GM23338 (cell line): ENCODE measurements around the gene ILF2. TPM values are rescaled to one million over a fixed set of nuclear protein-coding genes. Genes with fewer than 3 reads are reported as not detected.

Experiments
- ATAC-seq: fragments of 200-7000 bp; cut with Tn5 transposase; 3 replicates; pipeline ENCODE4 v1.9.1; 2020
- DNase-seq: peaks from one replicate; pipeline ENCODE4 v3.0.0-alpha.2; 2015; ENCODE audit warnings: low spot score
- H2AFZ ChIP-seq: fragments of 200-600 bp; sonication (generic); 2 replicates; pipeline ENCODE4 v1.8.0; 2016; ENCODE audit warnings: antibody characterized with exemption, mild to moderate bottlenecking, moderate library complexity
- H3F3A ChIP-seq: fragments of 200-600 bp; sonication (generic); replicated peaks from 2 replicates; pipeline ENCODE4 v1.8.0; 2017; ENCODE audit warnings: antibody characterized with exemption, mixed run types, low read depth
- H3K27ac ChIP-seq: fragments of 200-600 bp; sonication (generic); 2 replicates; pipeline ENCODE4 v1.6.1; 2016; ENCODE audit warnings: low read depth
- H3K27me3 ChIP-seq: fragments of 200-600 bp; sonication (generic); 2 replicates; pipeline ENCODE4 v1.8.0; 2016; ENCODE audit warnings: mild to moderate bottlenecking, mixed run types, moderate library complexity; ENCODE audit not compliant: insufficient read depth
- H3K36me3 ChIP-seq: fragments of 200-600 bp; sonication (generic); 2 replicates; pipeline ENCODE4 v1.8.0; 2016; ENCODE audit warnings: mild to moderate bottlenecking; ENCODE audit not compliant: insufficient read depth
- H3K4me1 ChIP-seq: fragments of 200-600 bp; sonication (generic); 2 replicates; pipeline ENCODE4 v1.8.0; 2016; ENCODE audit warnings: mild to moderate bottlenecking, moderate library complexity; ENCODE audit not compliant: insufficient read depth
- H3K4me2 ChIP-seq: fragments of 200-600 bp; sonication (generic); 2 replicates; pipeline ENCODE4 v1.7.1; 2017; ENCODE audit warnings: mixed run types
- H3K4me3 ChIP-seq: fragments of 200-600 bp; sonication (generic); 2 replicates; pipeline ENCODE4 v1.6.1; 2016; ENCODE audit warnings: mixed run types
- H3K79me2 ChIP-seq: fragments of 200-600 bp; sonication (generic); replicated peaks from 2 replicates; pipeline ENCODE4 v1.8.0; 2017; ENCODE audit warnings: mild to moderate bottlenecking; ENCODE audit not compliant: insufficient read depth
- H3K9me2 ChIP-seq: fragments of 200-600 bp; sonication (generic); 2 replicates; pipeline ENCODE4 v1.8.0; 2017; ENCODE audit not compliant: insufficient read depth
- H4K20me1 ChIP-seq: fragments of 200-600 bp; sonication (generic); replicated peaks from 2 replicates; pipeline ENCODE4 v1.8.0; 2017; ENCODE audit warnings: mild to moderate bottlenecking; ENCODE audit not compliant: insufficient read depth
- H3K27ac Mint-ChIP-seq: 2 replicates; pipeline ENCODE4 v1.8.0; 2020; ENCODE audit warnings: inconsistent platforms, mild to moderate bottlenecking, moderate library complexity, mixed read lengths
- H3K27me3 Mint-ChIP-seq: 3 replicates; pipeline ENCODE4 v1.8.0; 2022; ENCODE audit warnings: low read depth, mild to moderate bottlenecking, moderate library complexity, mixed read lengths, inconsistent platforms; ENCODE audit not compliant: insufficient read depth, poor library complexity
- H3K36me3 Mint-ChIP-seq: 3 replicates; pipeline ENCODE4 v1.8.0; 2021; ENCODE audit warnings: low read depth, mild to moderate bottlenecking, inconsistent platforms, moderate library complexity, mixed read lengths
- H3K4me1 Mint-ChIP-seq: 3 replicates; pipeline ENCODE4 v1.8.0; 2020; ENCODE audit warnings: mild to moderate bottlenecking, inconsistent platforms, mixed read lengths
- H3K4me3 Mint-ChIP-seq: 3 replicates; pipeline ENCODE4 v1.8.0; 2021; ENCODE audit warnings: moderate library complexity, mild to moderate bottlenecking, inconsistent platforms, mixed read lengths
- H3K9me3 Mint-ChIP-seq: 3 replicates; pipeline ENCODE4 v1.8.0; 2020; ENCODE audit warnings: moderate library complexity, mild to moderate bottlenecking, inconsistent platforms, mixed read lengths
- CREB1 ChIP-seq: fragments of 250-450 bp; sonication (Bioruptor Pico); IDR thresholded peaks from 2 replicates; pipeline ENCODE4 v1.5.0; 2020; ENCODE audit warnings: low read depth, mild to moderate bottlenecking, moderate library complexity
- EZH2 ChIP-seq: fragments of 200-600 bp; sonication (generic); IDR thresholded peaks from one replicate; pipeline ENCODE4 v1.8.0; 2017; ENCODE audit warnings: antibody characterized with exemption, mild to moderate bottlenecking, low read depth; ENCODE audit not compliant: unreplicated experiment
- EZH2phosphoT487 ChIP-seq: fragments of 200-600 bp; sonication (generic); IDR thresholded peaks from one replicate; pipeline ENCODE4 v1.8.1; 2018; ENCODE audit warnings: antibody characterized with exemption; ENCODE audit not compliant: unreplicated experiment
- JUNB ChIP-seq: IDR thresholded peaks from one replicate; pipeline ENCODE4 v1.6.1; 2016; ENCODE audit warnings: antibody characterized with exemption; ENCODE audit not compliant: unreplicated experiment
- NANOG ChIP-seq: IDR thresholded peaks from 2 replicates; pipeline ENCODE4 v1.6.1; 2016; ENCODE audit warnings: antibody characterized with exemption, borderline replicate concordance
- POLR2AphosphoS5 ChIP-seq: IDR thresholded peaks from 2 replicates; pipeline ENCODE4 v1.6.1; 2016; ENCODE audit warnings: antibody characterized with exemption, low read depth
- STAT1 ChIP-seq: IDR thresholded peaks from one replicate; pipeline ENCODE4 v1.6.1; 2016; ENCODE audit warnings: antibody characterized with exemption; ENCODE audit not compliant: unreplicated experiment
- ZNF114 ChIP-seq: fragments of 250-450 bp; sonication (Bioruptor Pico); IDR thresholded peaks from 2 replicates; pipeline ENCODE4 v1.5.0; 2020; ENCODE audit warnings: mild to moderate bottlenecking, moderate library complexity
- ZNF331 ChIP-seq: fragments of 250-450 bp; sonication (Bioruptor Pico); IDR thresholded peaks from 2 replicates; pipeline ENCODE4 v1.5.0; 2020; ENCODE audit warnings: low read depth, mild to moderate bottlenecking, moderate library complexity
- polyA plus RNA-seq: library from polyadenylated mRNA; unstranded; fragments of >200 nt; fragmentation: Nextera tagmentation; extraction: Ambion mirVana; gene quantifications from 2 replicates; pipeline ENCODE4 v1.2.1, GENCODE V29; 2016
- total RNA-seq: library from RNA; depleted of rRNA; stranded (reverse); fragments of >200 nt; shearing (Covaris generic); gene quantifications from 2 replicates; pipeline ENCODE4 v1.2.3, GENCODE V29; 2014
- TF ChIP-seq, protein P1 (sequence below): IDR thresholded peaks from one replicate; pipeline ENCODE4 v1.6.1; 2018; ENCODE audit warnings: antibody characterized with exemption; ENCODE audit not compliant: unreplicated experiment
- TF ChIP-seq, protein P2 (sequence below), 2 experiments: fragments of 200-600 bp in 1 of 2; sonication (generic) in 1 of 2; conservative IDR thresholded peaks; 2 replicates each; pipeline versions ENCODE4 v1.5.1 to v1.6.1; 2016 to 2017; ENCODE audit warnings: antibody characterized with exemption in 2 of 2, low read depth in 2 of 2, mild to moderate bottlenecking in 2 of 2, moderate library complexity in 1 of 2
- TF ChIP-seq, protein P3 (sequence below): fragments of 250-450 bp; sonication (Bioruptor Pico); IDR thresholded peaks from 2 replicates; pipeline ENCODE4 v1.5.0; 2020; ENCODE audit warnings: mild to moderate bottlenecking, moderate library complexity
- TF ChIP-seq, protein P4 (sequence below): IDR thresholded peaks from 2 replicates; pipeline ENCODE4 v1.6.1; 2016; ENCODE audit warnings: antibody characterized with exemption

Gene ILF2
- total and polyA plus RNA-seq, 2 experiments from 2014 or later: 214 to 337 TPM

DNA sequence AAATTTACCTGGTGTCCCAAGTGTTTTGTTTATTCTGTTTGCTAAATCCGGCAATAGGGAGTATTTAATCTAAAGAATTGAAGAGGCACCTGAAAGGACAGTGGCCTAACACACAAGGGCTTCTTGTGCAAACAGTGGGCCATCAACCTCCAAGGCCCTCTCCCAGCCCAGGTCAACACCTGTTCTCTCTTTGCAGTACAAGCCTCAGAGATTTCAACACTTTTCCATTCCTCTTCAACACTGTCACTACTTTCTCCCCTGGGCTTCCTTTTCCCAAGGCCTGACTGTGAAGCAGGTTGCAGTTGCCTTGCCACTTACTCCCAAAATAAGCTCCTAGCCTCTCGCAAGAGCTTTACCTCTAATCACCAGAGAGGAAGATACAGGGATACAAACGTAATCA, 15.5 kb downstream of the ILF2 start:
- H3K27me3 ChIP-seq: no peaks in the 10 kb centered on the region
- no peak overlapping the region for H3K4me3 ChIP-seq
- no peak for ATAC-seq
- no peaks in the 10 kb centered on the region for H3K36me3 ChIP-seq
- H3K27ac ChIP-seq: peak overlapping the region; percentile 72; the same call in 1 of the 2 replicates
- Mint-ChIP-seq H3K9me3 (no peaks in the 10 kb centered on the region), H3K36me3 (peaks cover 4% of the 10 kb centered on the region; the same call in 2 of the 3 replicates), H3K4me3 (no peak overlapping the region), H3K4me1 (peaks cover 7% of the 10 kb centered on the region), H3K27ac (no peak overlapping the region), H3K27me3 (peaks cover 7% of the 10 kb centered on the region)
- peaks cover 5% of the 10 kb centered on the region; the same call in 1 of the 2 replicates for H4K20me1 ChIP-seq
- H3K9me2 ChIP-seq: no peaks in the 10 kb centered on the region
- H2AFZ ChIP-seq: no peak overlapping the region
- 0 out of 2 replicates have a peak, but pooled peaks cover 9% of the 10 kb centered on the region for H3F3A ChIP-seq
- no peak for DNase-seq
- H3K4me2 ChIP-seq: no peak overlapping the region
- H3K4me1 ChIP-seq: peaks cover 8% of the 10 kb centered on the region
- peaks cover 13% of the 10 kb centered on the region for H3K79me2 ChIP-seq
- TF ChIP-seq ZNF331 (CRISPR knock-in tag) (no peak), CREB1 (no peak), STAT1 (no peak), EZH2 (no peak), EZH2phosphoT487 (no peak), JUNB (no peak), POLR2AphosphoS5 (no peak), NANOG (no peak), ZNF114 (CRISPR knock-in tag) (no peak)
- TF ChIP-seq, protein P1, sequence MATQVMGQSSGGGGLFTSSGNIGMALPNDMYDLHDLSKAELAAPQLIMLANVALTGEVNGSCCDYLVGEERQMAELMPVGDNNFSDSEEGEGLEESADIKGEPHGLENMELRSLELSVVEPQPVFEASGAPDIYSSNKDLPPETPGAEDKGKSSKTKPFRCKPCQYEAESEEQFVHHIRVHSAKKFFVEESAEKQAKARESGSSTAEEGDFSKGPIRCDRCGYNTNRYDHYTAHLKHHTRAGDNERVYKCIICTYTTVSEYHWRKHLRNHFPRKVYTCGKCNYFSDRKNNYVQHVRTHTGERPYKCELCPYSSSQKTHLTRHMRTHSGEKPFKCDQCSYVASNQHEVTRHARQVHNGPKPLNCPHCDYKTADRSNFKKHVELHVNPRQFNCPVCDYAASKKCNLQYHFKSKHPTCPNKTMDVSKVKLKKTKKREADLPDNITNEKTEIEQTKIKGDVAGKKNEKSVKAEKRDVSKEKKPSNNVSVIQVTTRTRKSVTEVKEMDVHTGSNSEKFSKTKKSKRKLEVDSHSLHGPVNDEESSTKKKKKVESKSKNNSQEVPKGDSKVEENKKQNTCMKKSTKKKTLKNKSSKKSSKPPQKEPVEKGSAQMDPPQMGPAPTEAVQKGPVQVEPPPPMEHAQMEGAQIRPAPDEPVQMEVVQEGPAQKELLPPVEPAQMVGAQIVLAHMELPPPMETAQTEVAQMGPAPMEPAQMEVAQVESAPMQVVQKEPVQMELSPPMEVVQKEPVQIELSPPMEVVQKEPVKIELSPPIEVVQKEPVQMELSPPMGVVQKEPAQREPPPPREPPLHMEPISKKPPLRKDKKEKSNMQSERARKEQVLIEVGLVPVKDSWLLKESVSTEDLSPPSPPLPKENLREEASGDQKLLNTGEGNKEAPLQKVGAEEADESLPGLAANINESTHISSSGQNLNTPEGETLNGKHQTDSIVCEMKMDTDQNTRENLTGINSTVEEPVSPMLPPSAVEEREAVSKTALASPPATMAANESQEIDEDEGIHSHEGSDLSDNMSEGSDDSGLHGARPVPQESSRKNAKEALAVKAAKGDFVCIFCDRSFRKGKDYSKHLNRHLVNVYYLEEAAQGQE: no peak
- TF ChIP-seq, protein P2, sequence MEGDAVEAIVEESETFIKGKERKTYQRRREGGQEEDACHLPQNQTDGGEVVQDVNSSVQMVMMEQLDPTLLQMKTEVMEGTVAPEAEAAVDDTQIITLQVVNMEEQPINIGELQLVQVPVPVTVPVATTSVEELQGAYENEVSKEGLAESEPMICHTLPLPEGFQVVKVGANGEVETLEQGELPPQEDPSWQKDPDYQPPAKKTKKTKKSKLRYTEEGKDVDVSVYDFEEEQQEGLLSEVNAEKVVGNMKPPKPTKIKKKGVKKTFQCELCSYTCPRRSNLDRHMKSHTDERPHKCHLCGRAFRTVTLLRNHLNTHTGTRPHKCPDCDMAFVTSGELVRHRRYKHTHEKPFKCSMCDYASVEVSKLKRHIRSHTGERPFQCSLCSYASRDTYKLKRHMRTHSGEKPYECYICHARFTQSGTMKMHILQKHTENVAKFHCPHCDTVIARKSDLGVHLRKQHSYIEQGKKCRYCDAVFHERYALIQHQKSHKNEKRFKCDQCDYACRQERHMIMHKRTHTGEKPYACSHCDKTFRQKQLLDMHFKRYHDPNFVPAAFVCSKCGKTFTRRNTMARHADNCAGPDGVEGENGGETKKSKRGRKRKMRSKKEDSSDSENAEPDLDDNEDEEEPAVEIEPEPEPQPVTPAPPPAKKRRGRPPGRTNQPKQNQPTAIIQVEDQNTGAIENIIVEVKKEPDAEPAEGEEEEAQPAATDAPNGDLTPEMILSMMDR (conservative IDR thresholded peaks at IDR 0.05; ENCODE audit: low read depth in 2 of 2): no peak
- TF ChIP-seq, protein P3, sequence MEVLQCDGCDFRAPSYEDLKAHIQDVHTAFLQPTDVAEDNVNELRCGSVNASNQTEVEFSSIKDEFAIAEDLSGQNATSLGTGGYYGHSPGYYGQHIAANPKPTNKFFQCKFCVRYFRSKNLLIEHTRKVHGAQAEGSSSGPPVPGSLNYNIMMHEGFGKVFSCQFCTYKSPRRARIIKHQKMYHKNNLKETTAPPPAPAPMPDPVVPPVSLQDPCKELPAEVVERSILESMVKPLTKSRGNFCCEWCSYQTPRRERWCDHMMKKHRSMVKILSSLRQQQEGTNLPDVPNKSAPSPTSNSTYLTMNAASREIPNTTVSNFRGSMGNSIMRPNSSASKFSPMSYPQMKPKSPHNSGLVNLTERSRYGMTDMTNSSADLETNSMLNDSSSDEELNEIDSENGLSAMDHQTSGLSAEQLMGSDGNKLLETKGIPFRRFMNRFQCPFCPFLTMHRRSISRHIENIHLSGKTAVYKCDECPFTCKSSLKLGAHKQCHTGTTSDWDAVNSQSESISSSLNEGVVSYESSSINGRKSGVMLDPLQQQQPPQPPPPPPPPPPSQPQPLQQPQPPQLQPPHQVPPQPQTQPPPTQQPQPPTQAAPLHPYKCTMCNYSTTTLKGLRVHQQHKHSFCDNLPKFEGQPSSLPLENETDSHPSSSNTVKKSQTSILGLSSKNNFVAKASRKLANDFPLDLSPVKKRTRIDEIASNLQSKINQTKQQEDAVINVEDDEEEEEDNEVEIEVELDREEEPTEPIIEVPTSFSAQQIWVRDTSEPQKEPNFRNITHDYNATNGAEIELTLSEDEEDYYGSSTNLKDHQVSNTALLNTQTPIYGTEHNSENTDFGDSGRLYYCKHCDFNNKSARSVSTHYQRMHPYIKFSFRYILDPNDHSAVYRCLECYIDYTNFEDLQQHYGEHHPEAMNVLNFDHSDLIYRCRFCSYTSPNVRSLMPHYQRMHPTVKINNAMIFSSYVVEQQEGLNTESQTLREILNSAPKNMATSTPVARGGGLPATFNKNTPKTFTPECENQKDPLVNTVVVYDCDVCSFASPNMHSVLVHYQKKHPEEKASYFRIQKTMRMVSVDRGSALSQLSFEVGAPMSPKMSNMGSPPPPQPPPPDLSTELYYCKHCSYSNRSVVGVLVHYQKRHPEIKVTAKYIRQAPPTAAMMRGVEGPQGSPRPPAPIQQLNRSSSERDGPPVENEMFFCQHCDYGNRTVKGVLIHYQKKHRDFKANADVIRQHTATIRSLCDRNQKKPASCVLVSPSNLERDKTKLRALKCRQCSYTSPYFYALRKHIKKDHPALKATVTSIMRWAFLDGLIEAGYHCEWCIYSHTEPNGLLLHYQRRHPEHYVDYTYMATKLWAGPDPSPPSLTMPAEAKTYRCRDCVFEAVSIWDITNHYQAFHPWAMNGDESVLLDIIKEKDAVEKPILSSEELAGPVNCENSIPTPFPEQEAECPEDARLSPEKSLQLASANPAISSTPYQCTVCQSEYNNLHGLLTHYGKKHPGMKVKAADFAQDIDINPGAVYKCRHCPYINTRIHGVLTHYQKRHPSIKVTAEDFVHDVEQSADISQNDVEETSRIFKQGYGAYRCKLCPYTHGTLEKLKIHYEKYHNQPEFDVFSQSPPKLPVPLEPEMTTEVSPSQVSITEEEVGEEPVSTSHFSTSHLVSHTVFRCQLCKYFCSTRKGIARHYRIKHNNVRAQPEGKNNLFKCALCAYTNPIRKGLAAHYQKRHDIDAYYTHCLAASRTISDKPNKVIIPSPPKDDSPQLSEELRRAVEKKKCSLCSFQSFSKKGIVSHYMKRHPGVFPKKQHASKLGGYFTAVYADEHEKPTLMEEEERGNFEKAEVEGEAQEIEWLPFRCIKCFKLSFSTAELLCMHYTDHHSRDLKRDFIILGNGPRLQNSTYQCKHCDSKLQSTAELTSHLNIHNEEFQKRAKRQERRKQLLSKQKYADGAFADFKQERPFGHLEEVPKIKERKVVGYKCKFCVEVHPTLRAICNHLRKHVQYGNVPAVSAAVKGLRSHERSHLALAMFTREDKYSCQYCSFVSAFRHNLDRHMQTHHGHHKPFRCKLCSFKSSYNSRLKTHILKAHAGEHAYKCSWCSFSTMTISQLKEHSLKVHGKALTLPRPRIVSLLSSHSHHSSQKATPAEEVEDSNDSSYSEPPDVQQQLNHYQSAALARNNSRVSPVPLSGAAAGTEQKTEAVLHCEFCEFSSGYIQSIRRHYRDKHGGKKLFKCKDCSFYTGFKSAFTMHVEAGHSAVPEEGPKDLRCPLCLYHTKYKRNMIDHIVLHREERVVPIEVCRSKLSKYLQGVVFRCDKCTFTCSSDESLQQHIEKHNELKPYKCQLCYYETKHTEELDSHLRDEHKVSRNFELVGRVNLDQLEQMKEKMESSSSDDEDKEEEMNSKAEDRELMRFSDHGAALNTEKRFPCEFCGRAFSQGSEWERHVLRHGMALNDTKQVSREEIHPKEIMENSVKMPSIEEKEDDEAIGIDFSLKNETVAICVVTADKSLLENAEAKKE (CRISPR knock-in tag): no peak
- TF ChIP-seq, protein P4, sequence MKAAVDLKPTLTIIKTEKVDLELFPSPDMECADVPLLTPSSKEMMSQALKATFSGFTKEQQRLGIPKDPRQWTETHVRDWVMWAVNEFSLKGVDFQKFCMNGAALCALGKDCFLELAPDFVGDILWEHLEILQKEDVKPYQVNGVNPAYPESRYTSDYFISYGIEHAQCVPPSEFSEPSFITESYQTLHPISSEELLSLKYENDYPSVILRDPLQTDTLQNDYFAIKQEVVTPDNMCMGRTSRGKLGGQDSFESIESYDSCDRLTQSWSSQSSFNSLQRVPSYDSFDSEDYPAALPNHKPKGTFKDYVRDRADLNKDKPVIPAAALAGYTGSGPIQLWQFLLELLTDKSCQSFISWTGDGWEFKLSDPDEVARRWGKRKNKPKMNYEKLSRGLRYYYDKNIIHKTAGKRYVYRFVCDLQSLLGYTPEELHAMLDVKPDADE: no peak
